Fibroblast of the aortic adventitia (primary cell): ENCODE results near the gene PRPF8. TPM values are rescaled to one million over a fixed set of nuclear protein-coding genes. Genes with fewer than 3 reads are reported as not detected.

Source experiments
- DNase-seq: peaks from one replicate; pipeline ENCODE4 v3.0.0-alpha.2; 2010; ENCODE audit warnings: low read depth
- H3K4me3 ChIP-seq: 2 replicates; pipeline ENCODE4 v1.5.1; 2011; ENCODE audit warnings: low read depth, mild to moderate bottlenecking, control low read depth, low read length, moderate library complexity
- total RNA-seq: library from RNA; depleted of rRNA; stranded (reverse); fragments of >200 nt; gene quantifications from 2 replicates; pipeline ENCODE4 v1.2.3, GENCODE V29; 2012; ENCODE audit warnings: low replicate concordance
- TF ChIP-seq, protein P1 (sequence below): IDR thresholded peaks from 2 replicates; pipeline ENCODE4 v1.5.1; 2011; ENCODE audit warnings: mild to moderate bottlenecking, low read length, control low read depth, inconsistent platforms; ENCODE audit not compliant: insufficient read depth

Gene PRPF8
- total RNA-seq, 1 donor = 138 TPM

DNA sequence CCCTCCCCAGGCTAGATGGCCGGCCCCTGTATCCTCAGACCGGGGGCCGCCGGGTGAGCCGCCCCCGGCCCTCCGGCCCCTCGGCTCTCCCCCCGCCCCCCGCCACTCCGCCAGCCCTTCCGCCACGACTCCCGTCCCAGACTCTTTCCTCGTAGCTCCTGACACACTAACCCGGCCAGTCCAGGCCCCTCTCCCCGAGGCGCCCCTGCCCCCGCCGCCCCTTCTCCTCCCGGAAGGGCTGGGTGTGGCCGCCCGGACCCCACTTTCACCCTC, 31.1 kb upstream of the PRPF8 start:
- no peak for DNase-seq
- TF ChIP-seq, protein P1, sequence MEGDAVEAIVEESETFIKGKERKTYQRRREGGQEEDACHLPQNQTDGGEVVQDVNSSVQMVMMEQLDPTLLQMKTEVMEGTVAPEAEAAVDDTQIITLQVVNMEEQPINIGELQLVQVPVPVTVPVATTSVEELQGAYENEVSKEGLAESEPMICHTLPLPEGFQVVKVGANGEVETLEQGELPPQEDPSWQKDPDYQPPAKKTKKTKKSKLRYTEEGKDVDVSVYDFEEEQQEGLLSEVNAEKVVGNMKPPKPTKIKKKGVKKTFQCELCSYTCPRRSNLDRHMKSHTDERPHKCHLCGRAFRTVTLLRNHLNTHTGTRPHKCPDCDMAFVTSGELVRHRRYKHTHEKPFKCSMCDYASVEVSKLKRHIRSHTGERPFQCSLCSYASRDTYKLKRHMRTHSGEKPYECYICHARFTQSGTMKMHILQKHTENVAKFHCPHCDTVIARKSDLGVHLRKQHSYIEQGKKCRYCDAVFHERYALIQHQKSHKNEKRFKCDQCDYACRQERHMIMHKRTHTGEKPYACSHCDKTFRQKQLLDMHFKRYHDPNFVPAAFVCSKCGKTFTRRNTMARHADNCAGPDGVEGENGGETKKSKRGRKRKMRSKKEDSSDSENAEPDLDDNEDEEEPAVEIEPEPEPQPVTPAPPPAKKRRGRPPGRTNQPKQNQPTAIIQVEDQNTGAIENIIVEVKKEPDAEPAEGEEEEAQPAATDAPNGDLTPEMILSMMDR = no peak
- peak overlapping the region; percentile 75 for H3K4me3 ChIP-seq

DNA sequence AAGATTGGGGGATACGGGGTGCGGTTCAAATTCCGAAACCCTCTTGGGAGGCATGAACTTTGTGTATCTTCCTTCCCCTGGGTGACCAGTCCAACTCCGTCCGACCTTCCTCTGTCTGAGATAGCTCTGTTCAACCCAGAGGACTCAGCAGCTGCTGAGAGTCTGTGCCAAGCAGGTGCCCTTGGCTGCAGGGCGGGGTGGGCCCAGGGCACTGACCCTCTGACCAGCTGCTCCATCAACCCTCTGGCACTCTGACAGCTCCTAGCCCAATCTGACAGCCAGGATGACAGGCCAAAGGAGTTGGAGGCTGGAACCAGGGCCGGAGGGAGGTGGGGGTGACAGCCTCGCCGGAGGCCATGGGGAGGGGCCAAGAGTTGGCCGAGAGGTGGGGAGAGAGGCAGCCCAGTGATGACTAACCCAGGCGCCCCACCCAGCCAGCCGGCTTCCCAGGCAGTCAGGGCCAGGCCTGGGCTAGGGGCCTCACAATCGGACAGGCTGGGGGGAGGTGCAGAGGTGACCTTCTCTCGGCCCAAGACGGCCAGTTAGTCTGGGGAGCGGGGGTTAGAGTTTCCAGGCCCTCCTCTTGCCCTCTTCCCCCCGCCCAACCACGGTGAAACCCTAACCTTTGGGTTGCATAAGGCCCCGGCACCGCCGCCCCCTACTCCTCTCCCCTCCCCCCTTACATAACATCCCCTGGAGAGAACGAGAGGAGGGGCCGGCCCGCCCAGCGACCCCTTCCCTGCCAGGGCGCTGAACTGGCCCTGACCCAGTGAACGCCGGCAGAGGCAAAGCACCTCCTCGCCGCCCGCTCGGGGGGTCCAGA, 30.5 kb upstream of the PRPF8 start:
- peak overlapping the region; percentile 75 for H3K4me3 ChIP-seq
- TF ChIP-seq, protein P1 = no peak
- peak; percentile 99 for DNase-seq

DNA sequence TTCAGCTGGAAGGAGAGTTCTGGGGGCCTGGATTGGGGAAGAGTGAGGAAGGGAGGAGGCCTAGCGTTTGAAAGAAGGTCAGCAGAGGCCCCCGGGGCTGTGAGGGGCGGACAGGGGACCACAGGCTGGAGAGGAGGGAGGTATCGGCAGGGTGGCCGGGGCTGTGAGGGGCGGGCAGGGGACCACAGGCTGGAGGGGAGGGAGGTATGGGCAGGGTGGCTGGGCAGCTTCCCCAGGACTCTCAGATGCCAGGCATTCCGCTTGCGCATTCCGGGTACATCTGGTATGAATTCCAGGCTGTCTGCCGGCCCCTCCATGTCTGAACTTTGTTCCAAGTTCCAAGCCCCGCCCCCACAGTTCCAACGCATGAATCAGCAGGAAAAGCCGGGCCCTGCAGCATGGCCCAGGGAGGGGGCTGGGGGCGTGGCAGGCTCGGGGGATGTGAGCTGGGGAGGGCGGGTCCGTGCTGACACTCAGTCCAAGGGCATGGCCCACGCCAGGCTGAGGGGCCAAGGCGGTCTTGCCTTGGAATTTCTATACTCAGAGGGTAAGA, 29.8 kb upstream of the PRPF8 start:
- H3K4me3 ChIP-seq = peak overlapping the region; percentile 75
- no peak for DNase-seq
- TF ChIP-seq, protein P1 = no peak

DNA sequence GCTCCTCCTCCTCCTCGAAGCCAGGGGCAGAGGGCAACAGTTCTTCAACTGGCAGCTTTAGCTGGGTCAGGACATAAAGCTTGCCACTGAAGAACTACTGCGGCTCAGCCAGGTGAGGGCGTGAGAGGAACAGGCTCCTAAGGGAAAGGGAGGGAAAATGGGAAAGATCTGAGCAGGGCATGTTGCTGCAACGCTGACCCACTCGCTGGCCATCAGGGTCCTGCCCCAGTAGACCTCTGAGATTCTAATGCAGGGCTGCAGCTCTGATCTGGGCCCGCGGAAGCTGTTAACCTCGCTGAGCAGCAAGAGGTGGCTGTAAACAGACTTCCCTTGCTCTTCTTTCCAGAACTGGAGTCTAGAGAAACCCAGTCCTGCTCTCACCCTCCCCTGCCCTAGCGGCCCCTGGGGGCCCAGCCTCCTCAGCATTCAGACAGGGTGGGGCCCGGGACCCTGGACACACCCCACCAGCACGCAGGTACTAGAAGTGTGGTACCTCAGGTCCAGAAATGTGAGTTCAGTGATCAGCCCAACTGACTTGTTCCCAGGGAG, 29.3 kb upstream of the PRPF8 start:
- peak; percentile 52 for DNase-seq
- TF ChIP-seq, protein P1 = peak; percentile 52
- H3K4me3 ChIP-seq = peak overlapping the region; percentile 75

DNA sequence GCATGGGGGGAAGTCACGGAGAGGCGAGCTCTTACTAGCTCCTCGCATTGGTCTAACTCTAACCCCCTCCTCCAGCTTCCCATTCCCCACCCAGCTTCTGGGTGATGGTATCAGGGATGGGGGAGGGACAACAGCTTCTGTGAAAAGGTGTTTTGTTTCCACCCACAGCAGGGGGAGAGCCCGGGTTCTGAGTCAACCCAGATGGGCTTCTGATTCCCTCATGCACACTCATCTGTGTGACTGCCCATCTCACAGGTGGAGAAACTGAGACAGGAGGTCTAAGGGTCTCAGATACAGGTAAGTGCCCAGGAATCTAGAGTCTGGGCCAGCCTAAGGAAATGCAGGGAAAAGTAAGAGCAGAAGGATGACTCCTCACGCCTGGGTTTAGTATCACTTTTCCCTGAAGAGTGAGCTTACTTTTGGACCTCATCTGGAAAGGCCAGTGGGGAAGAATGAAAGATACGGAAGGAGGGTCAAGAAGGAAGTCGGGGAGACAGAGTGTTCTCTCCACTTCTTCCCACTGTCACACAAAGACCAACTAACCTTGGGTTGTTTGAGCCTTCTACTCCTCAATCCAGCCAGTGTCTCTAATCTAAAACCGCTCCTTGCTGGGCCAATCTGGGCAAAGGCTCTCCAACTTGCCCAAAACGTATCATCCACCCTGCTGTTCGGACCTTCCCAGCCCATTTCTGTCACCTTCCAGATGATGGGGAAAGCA, 28.7 kb upstream of the PRPF8 start:
- peak overlapping the region; percentile 75 for H3K4me3 ChIP-seq
- TF ChIP-seq, protein P1 = no peak
- no peak for DNase-seq

DNA sequence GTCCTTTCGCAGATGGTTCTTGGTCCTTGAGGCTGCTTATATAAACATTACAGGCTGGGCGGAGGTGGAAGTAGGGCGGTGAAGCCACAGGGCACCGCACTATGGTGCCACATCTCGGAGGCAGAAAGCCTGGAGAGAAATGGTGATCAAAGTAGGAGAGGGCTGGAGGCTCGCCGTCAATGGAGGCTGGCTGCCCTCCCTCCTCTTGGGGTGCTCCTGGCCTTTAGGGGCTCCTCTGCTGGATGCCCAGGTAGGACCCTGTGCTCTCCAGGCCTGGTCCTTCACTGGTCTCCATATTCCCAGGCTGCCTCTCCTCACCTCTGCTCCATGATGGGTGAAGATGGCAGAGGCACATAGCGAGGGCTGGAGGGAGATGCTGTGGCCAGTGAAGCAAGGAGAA, 27.6 kb upstream of the PRPF8 start:
- peak overlapping the region; percentile 75 for H3K4me3 ChIP-seq
- no peak for DNase-seq
- TF ChIP-seq, protein P1 = no peak
